Fibroblast of skin of right quadriceps (primary cell): ENCODE results near the gene LZTR1.
"Not testable (repeated sequence)": the region's sequence is repeated elsewhere in the genome, so short reads cannot be mapped to it uniquely, and the experiment has no call there.

Experiments used
- DNase-seq: peaks from one replicate; pipeline ENCODE4 v3.0.0-alpha.2; 2013

LZTR1 gene

GRCh38 chr22:21020802-21021429 is 38.8 kb downstream of the LZTR1 start:
- no peak for DNase-seq

DNA sequence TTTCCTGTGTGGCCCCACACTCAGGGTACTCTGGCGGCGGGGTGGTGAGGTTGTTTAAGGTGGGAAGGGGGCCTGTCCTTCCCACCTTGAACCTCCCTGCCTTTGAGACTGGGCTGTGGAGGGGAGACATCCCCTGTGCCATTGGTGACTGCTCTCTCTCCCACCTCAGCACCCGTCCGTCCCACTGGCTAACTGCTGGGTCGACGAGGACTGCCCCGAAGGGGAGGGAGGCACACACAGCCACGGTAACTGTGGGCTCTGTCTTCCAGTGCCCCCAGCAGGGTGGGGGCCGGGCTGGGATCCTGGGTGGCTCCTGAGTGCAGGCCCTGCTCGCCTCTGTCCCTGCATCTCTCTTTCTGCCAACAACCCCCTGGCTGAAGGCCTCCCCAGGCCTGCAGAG is 40.4 kb downstream of the LZTR1 start:
- no peak for DNase-seq

- no peak for DNase-seq
These were observed 41.0 kb downstream of the LZTR1 start for GRCh38 chr22:21022955-21023614.

DNA sequence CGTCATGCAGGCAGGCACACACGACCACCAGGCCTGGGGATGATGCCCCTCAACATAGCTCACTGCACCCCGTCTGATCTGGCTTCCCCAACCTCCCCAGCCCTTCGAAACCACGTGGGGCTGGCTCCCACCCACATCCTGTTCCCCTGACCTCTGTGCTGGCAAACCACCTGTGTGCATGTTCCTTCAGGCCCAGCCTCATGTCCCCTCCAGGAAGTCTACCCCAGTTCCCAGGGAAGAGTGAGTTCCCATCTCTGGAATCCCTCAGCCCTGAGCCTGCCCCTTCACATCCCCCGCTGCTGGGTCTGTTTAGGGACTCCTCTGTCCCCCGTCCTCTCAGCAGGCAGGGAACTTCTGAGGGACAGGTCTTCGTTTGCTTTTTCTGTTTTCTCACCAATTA is 43.2 kb downstream of the LZTR1 start:
- no peak for DNase-seq

DNA sequence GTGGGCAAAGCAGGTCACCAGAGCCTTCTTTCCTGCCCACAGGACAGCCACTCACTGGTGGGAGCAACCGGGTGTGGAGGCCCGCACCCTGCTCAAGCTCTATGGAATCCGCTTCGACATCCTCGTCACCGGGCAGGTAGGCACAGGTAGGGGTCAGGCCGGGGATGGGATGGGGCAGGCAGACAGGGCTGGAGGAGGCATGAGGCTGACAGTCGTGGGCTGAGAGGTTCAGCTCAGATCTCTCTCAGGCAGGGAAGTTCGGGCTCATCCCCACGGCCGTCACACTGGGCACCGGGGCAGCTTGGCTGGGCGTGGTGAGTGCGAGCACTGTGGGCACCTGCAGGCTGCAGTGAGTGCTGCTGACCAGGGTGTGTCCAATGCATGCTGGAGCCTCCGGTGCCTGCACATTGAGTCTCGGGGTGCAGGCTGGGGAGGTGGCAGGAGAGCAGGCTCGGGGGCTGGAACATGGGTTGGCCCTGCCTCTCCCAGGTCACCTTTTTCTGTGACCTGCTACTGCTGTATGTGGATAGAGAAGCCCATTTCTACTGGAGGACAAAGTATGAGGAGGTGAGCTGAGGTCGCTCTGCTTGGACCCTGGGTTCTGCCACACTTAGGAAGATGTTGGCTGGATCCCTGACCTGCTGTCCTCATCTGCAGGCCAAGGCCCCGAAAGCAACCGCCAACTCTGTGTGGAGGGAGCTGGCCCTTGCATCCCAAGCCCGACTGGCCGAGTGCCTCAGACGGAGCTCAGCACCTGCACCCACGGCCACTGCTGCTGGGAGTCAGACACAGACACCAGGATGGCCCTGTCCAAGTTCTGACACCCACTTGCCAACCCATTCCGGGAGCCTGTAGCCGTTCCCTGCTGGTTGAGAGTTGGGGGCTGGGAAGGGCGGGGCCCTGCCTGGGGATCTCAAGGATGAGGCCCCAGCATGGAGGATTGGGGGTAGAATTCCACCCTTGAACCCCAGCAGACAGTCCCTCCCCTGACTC is 44.0 kb downstream of the LZTR1 start:
- DNase-seq: no peak

DNA sequence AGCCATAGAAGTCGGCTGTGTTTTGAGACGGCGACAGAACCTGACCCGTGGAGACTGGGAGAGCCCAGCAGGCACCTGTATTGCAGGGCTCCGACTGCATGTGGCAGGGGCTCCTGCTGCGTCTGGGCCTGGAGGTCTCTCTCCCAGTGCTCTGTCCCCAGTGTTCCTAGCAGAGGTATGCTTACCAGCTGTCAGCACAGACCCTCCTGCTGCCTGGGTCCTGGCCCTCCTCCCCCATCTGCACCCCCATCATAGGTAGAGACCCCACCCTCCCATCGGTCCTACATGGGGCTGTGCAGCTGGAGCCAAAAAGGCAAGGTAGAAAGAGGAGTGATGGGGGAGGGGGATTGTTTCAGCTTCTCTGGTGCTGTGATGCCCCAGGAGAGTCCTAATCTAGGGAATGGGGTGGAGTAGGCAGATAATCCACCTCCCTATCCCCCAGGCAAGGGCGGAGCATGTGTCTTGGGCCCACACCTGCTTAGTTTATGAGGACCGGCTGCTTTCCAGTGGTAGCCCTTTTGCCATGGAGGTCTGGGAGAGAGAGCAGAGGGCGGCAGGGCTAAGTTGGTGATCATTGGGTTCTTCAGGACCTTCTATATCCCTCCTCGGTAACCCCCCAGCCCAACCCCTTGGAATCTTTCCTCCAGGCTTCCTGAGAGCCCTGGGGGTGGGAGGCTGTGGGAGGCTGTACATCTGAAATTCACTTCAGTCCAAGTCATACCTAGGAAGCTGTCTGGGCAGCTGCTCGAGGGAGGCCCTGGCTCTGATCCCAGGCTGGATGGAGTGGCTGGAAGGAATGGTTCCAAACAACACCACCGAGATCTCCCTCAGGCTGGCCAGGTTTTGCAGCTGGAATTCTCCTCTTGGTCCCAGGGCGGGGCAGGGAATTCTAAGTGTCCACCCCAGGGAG is 44.9 kb downstream of the LZTR1 start:
- peak; percentile 42 for DNase-seq

DNA sequence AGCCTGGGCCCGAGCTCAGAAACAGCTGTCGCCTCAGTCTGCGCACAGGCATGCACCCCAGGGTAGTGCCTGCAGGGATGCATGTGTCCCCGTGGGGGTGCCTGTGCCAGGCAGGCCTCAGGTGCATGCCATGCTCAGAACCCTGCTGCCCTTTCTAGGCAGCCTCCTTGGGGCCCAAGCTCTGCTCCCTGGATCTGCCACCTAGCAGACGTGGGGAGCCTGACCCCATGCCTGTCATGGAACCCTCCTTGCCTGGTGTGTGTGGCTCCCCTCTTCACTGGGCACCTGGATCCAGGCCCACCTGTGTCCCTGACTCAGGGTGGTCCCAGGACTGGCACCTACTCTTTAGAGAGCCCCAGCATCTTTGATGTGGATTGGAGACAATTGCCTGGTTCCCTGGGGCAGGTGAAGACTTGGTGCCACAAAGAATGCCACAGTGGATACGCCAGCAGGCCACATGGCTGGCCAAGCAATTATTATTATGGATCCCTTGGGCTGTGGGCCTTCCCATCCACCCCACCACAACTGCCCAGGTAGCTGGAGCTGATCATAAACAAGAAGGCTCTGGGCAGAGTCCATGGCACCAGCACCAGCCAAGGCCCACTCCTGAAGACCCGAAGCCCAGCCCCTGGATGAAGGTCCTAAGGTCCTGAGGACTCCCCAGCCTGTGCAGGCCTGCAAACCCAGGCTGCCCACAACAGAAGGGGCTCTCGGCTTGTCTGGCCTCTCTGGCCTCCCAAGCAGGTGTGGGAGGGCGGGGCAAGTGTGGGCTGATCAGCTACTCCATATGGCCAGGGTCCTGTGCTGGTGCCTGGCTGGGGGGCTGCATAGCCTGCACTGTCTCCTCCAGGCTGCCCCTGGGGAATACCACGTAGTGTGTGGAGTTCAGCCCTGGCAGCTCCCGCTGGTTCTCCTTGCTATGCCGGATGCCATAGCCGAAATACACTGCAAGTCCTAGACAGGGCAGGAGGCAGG is 46.5 kb downstream of the LZTR1 start:
- DNase-seq: no peak

- no peak for DNase-seq
These were observed 47.5 kb downstream of the LZTR1 start for GRCh38 chr22:21029486-21030025.

DNA sequence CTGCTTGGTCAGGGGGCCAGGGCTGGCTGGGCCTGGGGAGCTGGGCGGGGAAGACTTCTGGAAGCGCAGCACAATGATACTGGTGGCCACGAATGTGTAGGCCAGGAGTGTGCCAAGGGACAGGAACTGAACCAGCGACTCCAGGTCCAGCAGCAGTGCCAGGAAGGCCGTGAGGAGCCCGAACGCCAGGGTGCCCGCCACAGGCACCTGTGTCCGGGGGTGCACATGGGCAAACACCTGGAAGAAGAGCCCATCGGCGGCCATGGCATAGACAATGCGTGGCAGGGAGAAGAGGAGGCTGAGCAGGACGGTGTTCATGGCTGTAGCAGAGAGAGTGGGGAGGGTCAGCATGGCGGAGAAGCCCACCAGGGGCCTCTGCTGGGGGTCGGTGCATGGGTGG is 47.9 kb downstream of the LZTR1 start:
- DNase-seq: no peak

DNA sequence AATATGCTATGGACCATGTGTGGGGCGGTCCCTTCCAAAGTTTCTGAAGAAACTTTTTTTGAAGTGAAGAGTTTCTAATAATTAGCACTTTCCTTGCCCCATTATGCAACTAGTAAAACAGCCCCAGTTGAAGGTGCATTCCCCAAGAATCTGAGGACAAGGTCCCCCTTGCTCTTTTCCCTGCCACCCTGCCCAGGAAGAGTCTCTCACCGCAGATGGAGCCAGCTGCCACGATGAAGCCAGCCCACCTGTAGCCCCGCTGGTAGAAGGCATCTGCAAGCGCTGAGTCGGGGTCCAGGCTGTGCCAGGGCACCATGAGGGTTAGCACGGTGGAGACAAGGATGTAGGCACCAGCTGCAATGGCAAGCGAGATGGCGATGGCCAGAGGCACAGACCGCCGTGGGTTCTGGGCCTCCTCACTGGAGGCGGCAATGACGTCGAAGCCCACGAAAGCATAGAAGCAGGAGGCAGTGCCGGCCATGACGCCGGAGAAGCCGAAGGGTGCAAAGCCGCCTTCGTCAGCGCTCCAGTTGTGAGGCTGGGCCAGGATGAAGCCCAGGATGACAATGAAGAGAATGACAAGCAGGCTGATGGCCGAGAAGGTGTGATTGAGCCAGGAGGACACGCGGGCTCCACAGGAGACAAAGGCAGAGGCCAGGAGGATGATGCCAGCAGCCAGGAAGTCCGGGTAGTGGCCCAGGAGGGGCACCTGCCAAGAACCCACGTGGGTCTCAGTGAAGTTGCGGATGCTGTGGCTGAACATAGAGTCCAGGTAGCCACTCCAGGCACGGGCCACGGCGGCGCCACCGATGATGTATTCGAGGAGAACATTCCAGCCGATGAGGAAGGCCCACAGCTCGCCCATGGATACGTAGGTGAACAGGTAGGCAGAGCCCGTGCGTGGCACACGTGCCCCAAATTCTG is 48.8 kb downstream of the LZTR1 start:
- DNase-seq: no peak

- no peak for DNase-seq
These were observed 49.5 kb downstream of the LZTR1 start for GRCh38 chr22:21031545-21032036.

DNA sequence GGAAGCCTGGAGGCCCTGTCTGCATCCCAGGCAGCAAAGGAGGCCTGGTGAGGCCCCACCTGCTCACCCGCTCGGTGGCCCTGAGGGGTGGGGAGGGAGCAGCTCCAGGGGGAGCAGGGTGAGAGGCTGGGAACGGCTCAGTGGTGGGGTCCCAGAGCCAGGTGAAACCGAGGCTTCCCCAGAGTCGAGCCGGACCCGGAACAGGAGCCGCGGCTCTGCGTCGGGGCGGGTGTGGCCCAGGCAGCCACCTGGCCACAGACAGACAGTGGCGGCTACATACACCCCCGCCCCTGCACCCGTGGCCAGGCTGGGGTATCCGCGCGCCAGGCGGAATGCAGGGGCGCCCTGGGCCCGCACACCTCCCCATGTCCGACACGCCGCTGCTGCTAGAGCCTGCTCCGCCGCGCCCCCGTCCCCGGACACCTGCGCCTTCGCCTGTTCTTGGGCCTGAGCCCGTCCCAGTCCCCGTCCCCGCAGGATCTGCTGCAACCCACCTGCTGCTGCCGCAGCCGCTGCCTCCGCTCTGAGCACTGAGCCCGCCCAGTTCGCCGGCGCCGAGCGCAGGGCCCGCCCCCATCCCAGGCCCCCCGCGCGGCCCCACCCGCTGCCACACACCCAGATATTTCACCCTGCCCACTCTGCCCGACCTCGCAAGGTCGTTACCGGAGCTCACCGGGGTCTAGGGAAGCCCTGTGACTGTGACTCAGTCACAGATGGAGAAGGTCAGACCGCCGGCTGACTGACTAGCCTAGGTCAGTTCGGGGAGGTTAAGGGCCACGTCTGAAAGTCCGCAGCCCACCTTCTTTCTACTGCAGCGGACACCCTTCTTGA is 50.2 kb downstream of the LZTR1 start, which contains the start of gene SLC7A4:
SLC7A4 (minus strand) TSS at position 525 of the 831 bp plus-strand sequence. CDS start 749 bp downstream, outside the sequence.
- DNase-seq: no peak

- no peak for DNase-seq
These were observed 51.0 kb downstream of the LZTR1 start for GRCh38 chr22:21032868-21033688.

- no peak for DNase-seq
These were observed 51.8 kb downstream of the LZTR1 start for GRCh38 chr22:21033895-21034294.

GRCh38 chr22:21034989-21035388 is 52.9 kb downstream of the LZTR1 start:
- no peak for DNase-seq

GRCh38 chr22:21038405-21038804 is 56.3 kb downstream of the LZTR1 start:
- no peak for DNase-seq

GRCh38 chr22:21039158-21039557 is 57.1 kb downstream of the LZTR1 start:
- DNase-seq: not testable (repeated sequence)

DNA sequence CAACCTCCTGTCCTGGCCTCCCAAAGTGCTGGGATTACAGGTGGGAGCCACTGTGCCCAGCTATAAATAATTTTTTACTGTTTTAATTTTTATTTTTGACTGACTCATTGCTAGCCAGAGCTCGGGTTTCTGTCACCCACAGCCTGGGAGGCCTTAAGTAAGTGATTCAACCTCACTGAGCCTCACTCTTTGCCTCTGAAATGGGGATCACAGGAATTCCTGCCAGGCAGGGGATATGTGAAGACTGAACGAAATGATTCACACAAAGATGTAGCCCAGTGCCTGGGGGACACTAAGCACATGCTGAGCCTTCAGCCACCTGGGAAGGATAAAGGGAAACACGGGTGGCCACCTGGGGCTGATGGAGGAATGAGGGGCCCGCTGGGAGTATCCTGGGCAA is 59.8 kb downstream of the LZTR1 start:
- peak; percentile 75 for DNase-seq
